GM20000 (cell line): ENCODE data around the gene GABPB1.

Experiments used
- DNase-seq: peaks from one replicate; pipeline ENCODE4 v3.0.0; 2012; ENCODE audit warnings: low spot score
- TF ChIP-seq, protein P1 (sequence below): IDR thresholded peaks from 2 replicates; pipeline ENCODE4 v1.5.1; 2012; ENCODE audit warnings: mild to moderate bottlenecking, control low read depth; ENCODE audit errors: extremely low read depth, missing control alignments

Gene GABPB1

DNA sequence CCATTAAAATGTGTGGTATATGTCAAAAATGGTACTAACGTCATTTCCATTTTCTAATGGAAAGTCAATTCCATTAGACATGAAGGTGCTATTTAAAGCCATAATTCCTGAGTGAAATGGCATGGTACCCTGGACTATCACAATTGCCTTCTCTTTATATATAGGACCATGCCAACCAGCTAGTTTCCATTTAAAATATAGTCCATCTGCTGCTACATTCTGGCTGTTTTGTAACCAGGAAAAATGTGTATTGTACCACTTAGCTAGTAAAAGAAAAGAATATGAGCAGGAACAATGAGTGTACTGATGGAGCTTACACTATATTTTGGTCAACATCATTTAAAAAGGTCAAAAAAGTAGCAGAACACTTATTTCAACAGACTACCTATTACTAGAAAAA is 59.0 kb downstream of the GABPB1 start:
- DNase-seq, result no peak
- TF ChIP-seq, protein P1, sequence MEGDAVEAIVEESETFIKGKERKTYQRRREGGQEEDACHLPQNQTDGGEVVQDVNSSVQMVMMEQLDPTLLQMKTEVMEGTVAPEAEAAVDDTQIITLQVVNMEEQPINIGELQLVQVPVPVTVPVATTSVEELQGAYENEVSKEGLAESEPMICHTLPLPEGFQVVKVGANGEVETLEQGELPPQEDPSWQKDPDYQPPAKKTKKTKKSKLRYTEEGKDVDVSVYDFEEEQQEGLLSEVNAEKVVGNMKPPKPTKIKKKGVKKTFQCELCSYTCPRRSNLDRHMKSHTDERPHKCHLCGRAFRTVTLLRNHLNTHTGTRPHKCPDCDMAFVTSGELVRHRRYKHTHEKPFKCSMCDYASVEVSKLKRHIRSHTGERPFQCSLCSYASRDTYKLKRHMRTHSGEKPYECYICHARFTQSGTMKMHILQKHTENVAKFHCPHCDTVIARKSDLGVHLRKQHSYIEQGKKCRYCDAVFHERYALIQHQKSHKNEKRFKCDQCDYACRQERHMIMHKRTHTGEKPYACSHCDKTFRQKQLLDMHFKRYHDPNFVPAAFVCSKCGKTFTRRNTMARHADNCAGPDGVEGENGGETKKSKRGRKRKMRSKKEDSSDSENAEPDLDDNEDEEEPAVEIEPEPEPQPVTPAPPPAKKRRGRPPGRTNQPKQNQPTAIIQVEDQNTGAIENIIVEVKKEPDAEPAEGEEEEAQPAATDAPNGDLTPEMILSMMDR, result no peak

DNA sequence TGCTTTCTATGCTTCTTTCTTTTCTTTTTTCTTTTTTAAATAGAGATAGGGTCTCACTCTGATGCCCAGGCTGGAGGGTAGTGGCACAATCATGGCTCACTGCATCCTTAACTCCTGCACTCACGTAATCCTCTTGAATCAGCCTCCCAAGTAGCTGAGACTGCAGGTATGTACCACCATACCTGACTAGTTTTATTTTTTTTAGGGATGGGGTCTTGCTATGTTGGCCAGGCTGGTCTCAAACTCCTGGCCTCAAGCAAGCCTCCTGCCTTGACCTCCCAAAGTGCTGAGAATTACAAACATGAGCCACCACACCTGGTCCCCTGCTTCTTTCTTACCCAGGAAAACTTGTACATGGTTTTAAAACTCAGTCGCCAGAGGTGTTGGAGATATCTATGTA is 65.2 kb downstream of the GABPB1 start:
- no peak for DNase-seq
- TF ChIP-seq, protein P1, result no peak

DNA sequence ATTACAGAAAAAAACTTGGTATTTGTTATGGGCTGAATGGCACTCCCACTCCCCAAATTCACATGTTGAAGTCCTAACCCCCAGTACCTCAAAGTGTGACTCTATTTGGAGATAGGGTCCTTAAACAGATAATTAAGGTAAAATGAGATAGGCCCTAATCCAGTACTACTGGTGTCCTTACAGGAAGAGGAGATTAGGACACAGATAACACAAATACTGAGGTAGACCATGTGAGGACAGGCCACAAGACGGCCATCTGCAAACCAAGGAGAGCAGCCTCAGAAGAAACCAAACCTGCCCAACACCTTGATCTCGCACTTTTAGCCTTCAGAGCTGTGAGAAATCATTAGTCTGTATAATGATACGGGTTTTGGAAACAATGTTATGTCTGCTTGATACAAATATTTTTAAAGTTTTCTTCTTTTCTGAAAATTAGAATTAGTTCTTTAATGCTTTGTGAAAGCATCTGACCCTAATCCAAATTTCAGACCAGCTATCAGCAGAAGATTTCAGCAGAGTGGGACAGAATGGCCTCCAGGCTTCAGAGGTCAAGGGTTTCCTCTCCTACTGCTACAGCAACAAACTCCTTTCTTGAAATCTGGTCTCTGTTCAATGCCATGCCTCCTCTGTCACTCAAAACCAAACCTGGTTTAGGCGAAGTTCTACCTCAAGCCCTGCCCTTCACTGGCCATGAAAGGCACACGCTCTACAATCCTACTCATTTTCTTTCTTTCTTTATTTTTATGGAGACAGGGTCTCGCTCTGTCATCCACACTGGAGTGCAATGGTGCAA is 67.5 kb downstream of the GABPB1 start:
- DNase-seq, result no peak
- TF ChIP-seq, protein P1, result no peak

DNA sequence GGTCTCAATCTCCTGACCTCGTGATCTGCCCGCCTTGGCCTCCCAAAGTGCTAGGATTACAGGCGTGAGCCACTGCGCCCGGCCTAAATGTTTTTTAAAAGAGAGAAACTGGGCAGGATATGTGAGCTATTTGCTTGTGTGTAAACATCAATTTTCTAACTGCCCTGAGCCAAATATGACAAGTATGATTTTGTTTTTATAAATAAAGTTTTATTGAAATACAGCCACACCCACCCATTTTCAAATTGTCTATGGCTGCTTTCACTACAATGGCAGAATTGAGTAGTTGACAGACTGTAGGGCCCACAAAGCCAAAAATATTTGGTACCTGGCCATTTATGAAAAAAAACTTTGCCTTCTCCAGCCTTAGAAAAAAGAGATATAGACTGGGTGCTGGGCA is 73.6 kb downstream of the GABPB1 start:
- TF ChIP-seq, protein P1, result no peak
- DNase-seq, result no peak

DNA sequence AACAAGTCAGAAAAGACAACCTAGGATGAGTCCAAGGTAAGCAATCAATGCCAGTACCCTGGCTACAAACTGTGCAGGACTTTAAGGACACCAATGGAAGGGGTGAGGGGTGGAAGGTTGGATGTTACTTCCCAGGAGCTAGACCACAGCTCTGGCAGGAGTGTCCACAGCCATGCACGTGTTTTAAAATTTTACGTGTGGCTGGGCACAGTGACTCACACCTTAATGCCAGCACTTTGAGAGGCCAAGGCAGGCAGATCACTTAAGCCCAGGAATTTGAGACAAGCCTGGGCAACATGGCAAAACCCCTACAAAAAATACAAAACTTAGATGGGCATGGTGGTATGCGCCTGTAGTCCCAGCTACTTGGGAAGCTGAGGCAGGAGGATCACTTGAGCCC is 74.7 kb downstream of the GABPB1 start:
- TF ChIP-seq, protein P1, result no peak
- DNase-seq, result no peak

DNA sequence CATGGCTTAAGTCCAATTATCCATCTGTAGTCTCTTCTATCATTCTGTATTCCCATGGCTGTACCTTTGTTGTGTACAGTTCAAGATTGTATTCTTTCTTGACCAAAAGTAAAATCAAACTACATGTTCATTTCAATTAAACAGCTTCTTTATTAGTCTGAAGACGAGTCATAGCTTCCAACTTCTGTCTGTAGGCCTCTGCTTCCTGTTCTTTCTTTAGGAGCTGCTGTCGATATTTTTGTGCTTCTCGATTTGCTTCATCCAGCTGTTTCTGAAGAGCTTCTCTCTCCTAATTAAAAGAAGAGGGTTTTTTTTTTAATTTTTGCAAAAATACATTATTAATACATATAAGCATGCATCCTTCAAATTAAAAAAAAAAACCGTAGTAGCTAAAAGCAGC is 76.5 kb downstream of the GABPB1 start:
- DNase-seq, result no peak
- TF ChIP-seq, protein P1, result no peak

DNA sequence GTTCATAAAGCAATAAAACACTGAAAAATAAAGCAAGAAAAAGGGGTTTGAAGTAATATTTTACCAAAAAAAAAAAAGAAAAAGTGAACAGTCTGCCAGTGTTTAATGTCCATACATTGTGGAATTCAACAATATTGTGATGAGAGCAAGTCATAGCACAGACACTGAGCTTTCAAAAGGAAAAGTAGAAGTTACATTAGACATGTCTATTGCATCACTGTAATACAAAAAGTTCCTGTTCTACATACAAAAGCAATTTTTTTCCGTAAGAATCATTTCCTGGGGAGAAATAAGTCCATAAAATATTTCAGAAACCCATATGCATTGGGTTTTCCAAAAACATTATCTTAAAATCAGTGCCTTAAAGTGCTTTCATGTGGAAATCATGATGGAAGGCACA is 77.6 kb downstream of the GABPB1 start:
- no peak for DNase-seq

More for the DNA sequence above, 77.6 kb downstream of the GABPB1 start:
- TF ChIP-seq, protein P1, result no peak
